H9 (cell line): ENCODE data around the gene TRMT112. TPM values are rescaled to one million over a fixed set of nuclear protein-coding genes. Genes with fewer than 3 reads are reported as not detected.

Experiments used
- DNase-seq: peaks from one replicate; pipeline ENCODE4 v3.0.0-alpha.2; 2017
- H2AFZ ChIP-seq: one replicate; pipeline ENCODE4 v1.6.1; 2013; ENCODE audit warnings: mild to moderate bottlenecking, low read length, control low read depth, moderate library complexity
- H2AK5ac ChIP-seq: 2 replicates; pipeline ENCODE4 v1.6.1; 2013; ENCODE audit warnings: low read length, control low read depth, mixed read lengths; ENCODE audit not compliant: insufficient read length
- H2BK120ac ChIP-seq: one replicate; pipeline ENCODE4 v1.6.1; 2013; ENCODE audit warnings: low read depth, mild to moderate bottlenecking, low read length, control low read depth, inconsistent platforms; ENCODE audit not compliant: poor library complexity, severe bottlenecking
- H2BK12ac ChIP-seq: 2 replicates; pipeline ENCODE4 v1.6.1; 2013; ENCODE audit warnings: low read length, control low read depth, mixed read lengths, low read depth; ENCODE audit not compliant: insufficient read length
- H2BK15ac ChIP-seq: 2 replicates; pipeline ENCODE4 v1.6.1; 2013; ENCODE audit warnings: low read depth, low read length, control low read depth
- H2BK20ac ChIP-seq: one replicate; pipeline ENCODE4 v1.6.1; 2013; ENCODE audit warnings: low read depth, mild to moderate bottlenecking, low read length, control low read depth, inconsistent platforms; ENCODE audit not compliant: poor library complexity, severe bottlenecking
- H2BK5ac ChIP-seq: 2 replicates; pipeline ENCODE4 v1.6.1; 2013; ENCODE audit warnings: low read length, control low read depth, mixed read lengths; ENCODE audit not compliant: insufficient read length
- H3K14ac ChIP-seq: 2 replicates; pipeline ENCODE4 v1.6.1; 2013; ENCODE audit warnings: low read length, control low read depth; ENCODE audit not compliant: insufficient read depth
- H3K18ac ChIP-seq: 2 replicates; pipeline ENCODE4 v1.6.1; 2013; ENCODE audit warnings: low read depth, mild to moderate bottlenecking, mixed read lengths, low read length, control low read depth; ENCODE audit not compliant: insufficient read length
- H3K23ac ChIP-seq: 2 replicates; pipeline ENCODE4 v1.6.1; 2013; ENCODE audit warnings: low read length, control low read depth, mixed read lengths, low read depth; ENCODE audit not compliant: insufficient read length
- H3K23me2 ChIP-seq: 2 replicates; pipeline ENCODE4 v1.6.1; 2013; ENCODE audit warnings: low read depth, mild to moderate bottlenecking, mixed read lengths, low read length, control low read depth; ENCODE audit not compliant: insufficient read length, poor library complexity, severe bottlenecking
- H3K27ac ChIP-seq: 2 replicates; pipeline ENCODE4 v1.5.1; 2013; ENCODE audit warnings: low read length, control low read depth, mixed read lengths, low read depth; ENCODE audit not compliant: insufficient read length
- H3K27me3 ChIP-seq: 2 replicates; pipeline ENCODE4 v1.6.1; 2013; ENCODE audit warnings: low read length, control low read depth, inconsistent platforms; ENCODE audit not compliant: insufficient read depth
- H3K4ac ChIP-seq: 2 replicates; pipeline ENCODE4 v1.6.1; 2013; ENCODE audit warnings: low read depth, mild to moderate bottlenecking, control low read depth, inconsistent platforms, low read length, moderate library complexity
- H3K4me1 ChIP-seq: 2 replicates; pipeline ENCODE4 v1.6.1; 2013; ENCODE audit warnings: low read length, control low read depth, inconsistent platforms; ENCODE audit not compliant: insufficient read depth
- H3K4me2 ChIP-seq: 2 replicates; pipeline ENCODE4 v1.6.1; 2013; ENCODE audit warnings: low read length, control low read depth, mixed read lengths; ENCODE audit not compliant: insufficient read length, insufficient read depth
- H3K56ac ChIP-seq: 2 replicates; pipeline ENCODE4 v1.6.1; 2013; ENCODE audit warnings: low read depth, mild to moderate bottlenecking, mixed read lengths, low read length, control low read depth; ENCODE audit not compliant: insufficient read length
- H3K79me1 ChIP-seq: 2 replicates; pipeline ENCODE4 v1.6.1; 2013; ENCODE audit warnings: low read depth, mild to moderate bottlenecking, moderate library complexity, low read length, control low read depth, inconsistent platforms; ENCODE audit not compliant: insufficient read depth, poor library complexity, severe bottlenecking
- H3K79me2 ChIP-seq: 2 replicates; pipeline ENCODE4 v1.6.1; 2013; ENCODE audit warnings: low read length, control low read depth, inconsistent platforms; ENCODE audit not compliant: insufficient read depth
- H3K9ac ChIP-seq: 2 replicates; pipeline ENCODE4 v1.6.1; 2013; ENCODE audit warnings: low read length, control low read depth, mixed read lengths; ENCODE audit not compliant: insufficient read length; ENCODE audit errors: extremely low read depth
- H3K9me3 ChIP-seq: one replicate; pipeline ENCODE4 v1.6.1; 2013; ENCODE audit warnings: low read depth, low read length, inconsistent platforms; ENCODE audit not compliant: control insufficient read depth
- H3T11ph ChIP-seq: one replicate; pipeline ENCODE4 v1.6.1; 2013; ENCODE audit warnings: mild to moderate bottlenecking, low read length, control low read depth, inconsistent platforms
- H4K20me1 ChIP-seq: one replicate; pipeline ENCODE4 v1.6.1; 2013; ENCODE audit not compliant: control insufficient read depth, insufficient read length, insufficient read depth
- H4K5ac ChIP-seq: 2 replicates; pipeline ENCODE4 v1.6.1; 2013; ENCODE audit warnings: low read depth, mild to moderate bottlenecking, mixed read lengths, low read length, control low read depth; ENCODE audit not compliant: insufficient read length
- H4K8ac ChIP-seq: replicated peaks from 2 replicates; pipeline ENCODE4 v1.6.1; 2013; ENCODE audit warnings: low read length, control low read depth, mixed read lengths, low read depth; ENCODE audit not compliant: insufficient read length
- H4K91ac ChIP-seq: 2 replicates; pipeline ENCODE4 v1.6.1; 2013; ENCODE audit warnings: low read depth, mild to moderate bottlenecking, moderate library complexity, mixed read lengths, low read length, control low read depth; ENCODE audit not compliant: insufficient read length
- H3K27ac Mint-ChIP-seq, 3 experiments: 2 replicates in 2 of 3; 3 replicates in 1 of 3; pipeline ENCODE4 v1.8.0; 2020 to 2021; ENCODE audit warnings: mixed read lengths in 3 of 3, mild to moderate bottlenecking in 1 of 3, moderate library complexity in 1 of 3
- H3K27me3 Mint-ChIP-seq: 2 replicates; pipeline ENCODE4 v1.8.0; 2021; ENCODE audit warnings: low read depth, mild to moderate bottlenecking, moderate library complexity, mixed read lengths
- H3K36me3 Mint-ChIP-seq, 3 experiments: 2 replicates in 2 of 3; 3 replicates in 1 of 3; pipeline ENCODE4 v1.8.0; 2020 to 2021; ENCODE audit warnings: low read depth in 3 of 3, mixed read lengths in 3 of 3; ENCODE audit not compliant: insufficient read depth in 1 of 3
- H3K4me1 Mint-ChIP-seq, 2 experiments: 2 replicates each; pipeline ENCODE4 v1.8.0; 2020; ENCODE audit warnings: mixed read lengths in 2 of 2
- H3K4me3 Mint-ChIP-seq, 2 experiments: 2 replicates in 1 of 2; 3 replicates in 1 of 2; pipeline ENCODE4 v1.8.0; 2020 to 2021; ENCODE audit warnings: mild to moderate bottlenecking in 2 of 2, mixed read lengths in 2 of 2, moderate library complexity in 1 of 2
- H3K9me3 Mint-ChIP-seq, 2 experiments: 2 replicates in 1 of 2; 3 replicates in 1 of 2; pipeline ENCODE4 v1.8.0; 2020; ENCODE audit warnings: mild to moderate bottlenecking in 2 of 2, mixed read lengths in 2 of 2, moderate library complexity in 1 of 2
- CTCF ChIP-seq: fragments of 200-600 bp; sonication (generic); conservative IDR thresholded peaks from 3 replicates; pipeline ENCODE4 v1.8.0; 2021; ENCODE audit warnings: antibody characterized with exemption, mild to moderate bottlenecking
- WGBS: extraction: QIAGEN DNeasy Blood & Tissue Kit; methylation state at CpG from one replicate; pipeline ENCODE4 v1.1.7; 2013; ENCODE audit warnings: missing lambda C conversion rate, low lambda C conversion rate, mixed read lengths; ENCODE audit not compliant: insufficient read length; ENCODE audit errors: extremely low coverage; 5-methylcytosine and 5-hydroxymethylcytosine counted together
- microRNA-seq: library from miRNA; unstranded; fragments of <30 nt; microRNA quantifications from one replicate; pipeline ENCODE4, GENCODE V29; 2020; ENCODE audit warnings: borderline microRNAs expressed
- total RNA-seq: library from RNA; stranded (reverse); gene quantifications from 2 replicates; pipeline ENCODE4 v1.2.1, GENCODE V29; 2021

Gene TRMT112
- total RNA-seq, 1 experiment from 2014 or later, result 315 TPM

DNA sequence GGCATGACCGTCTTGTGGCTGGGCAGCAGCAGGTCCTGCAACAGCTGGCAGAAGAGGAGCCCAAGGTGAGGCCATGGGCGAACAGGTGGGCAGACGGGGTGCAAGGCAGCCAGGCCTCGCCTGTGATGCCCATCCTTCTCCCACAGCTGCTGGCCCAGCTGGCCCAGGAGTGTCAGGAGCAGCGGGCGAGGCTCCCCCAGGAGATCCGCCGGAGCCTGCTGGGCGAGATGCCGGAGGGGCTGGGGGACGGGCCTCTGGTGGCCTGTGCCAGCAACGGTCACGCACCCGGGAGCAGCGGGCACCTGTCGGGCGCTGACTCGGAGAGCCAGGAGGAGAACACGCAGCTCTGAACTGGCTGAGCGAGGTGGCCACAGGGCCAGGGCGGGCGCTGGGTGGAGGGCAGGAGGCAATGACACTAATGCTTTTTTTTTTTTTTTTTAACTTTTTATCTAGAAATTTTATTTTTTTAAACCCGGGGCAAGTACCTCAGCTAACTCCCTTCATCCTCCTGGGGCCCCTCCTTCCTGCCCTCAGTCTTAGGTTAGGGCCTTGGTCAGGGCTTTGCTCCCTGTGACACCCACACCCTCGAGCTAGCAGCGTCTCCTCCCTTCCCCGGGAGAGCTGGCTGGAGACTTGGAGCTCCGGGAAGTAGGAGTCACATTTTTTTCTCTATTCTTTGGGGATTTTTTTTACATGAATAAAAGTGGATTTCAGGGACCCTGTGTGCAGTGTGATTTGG, 50.0 kb downstream of the TRMT112 start:
- Histone ChIP-seq H2BK5ac (no peak overlapping the region), H3K23ac (no peak overlapping the region), H2AK5ac (no peak overlapping the region), H3K27ac (no peak overlapping the region), H3K23me2 (peaks cover 15% of the 10 kb centered on the region), H4K91ac (no peak overlapping the region), H3K79me1 (no peaks in the 10 kb centered on the region), H3K4ac (no peak overlapping the region), H2BK15ac (no peak overlapping the region), H3K4me1 (no peaks in the 10 kb centered on the region), H3K14ac (no peak overlapping the region), H2BK120ac (no peak overlapping the region), H3K9ac (no peak overlapping the region), H3K18ac (no peak overlapping the region), H2AFZ (no peak overlapping the region), H2BK20ac (no peak overlapping the region), H3K27me3 (no peaks in the 10 kb centered on the region), H4K20me1 (no peaks in the 10 kb centered on the region), H2BK12ac (no peak overlapping the region), H3K56ac (no peak overlapping the region), H4K8ac (no peak overlapping the region), H3K79me2 (no peaks in the 10 kb centered on the region), H3K4me2 (no peak overlapping the region), H3T11ph (no peak overlapping the region), H3K9me3 (no peaks in the 10 kb centered on the region), H4K5ac (no peak overlapping the region)
- H3K36me3 Mint-ChIP-seq, result peaks cover 21 to 53% (median 39%) of the 10 kb centered on the region in 3 experiments
- peaks cover 16 to 26% of the 10 kb centered on the region in 2 experiments for H3K4me1 Mint-ChIP-seq
- peak overlapping the region in 1 of 2 experiments; percentile 64; a peak in 2 of 5 replicates for H3K4me3 Mint-ChIP-seq
- no CpG with 5 or more reads among the region's 27 CpGs for WGBS
- no peak for DNase-seq
- no peak for TF ChIP-seq CTCF
- no peaks in the 10 kb centered on the region for H3K9me3 Mint-ChIP-seq
- H3K27ac Mint-ChIP-seq, result peak overlapping the region in 2 of 3 experiments; percentile 18 to 65; a peak in 1 of 7 replicates
- no peaks in the 10 kb centered on the region; the same call in 1 of the 2 replicates for H3K27me3 Mint-ChIP-seq

Small RNA genes within 50 kb of the gene (microRNA-seq; reads per million reads assigned to microRNA genes)
- not detected for gene MIR7155

Other genes with a start within 250 kb of the TRMT112 start
- gene MACROD1, start 151.4 kb downstream of the TRMT112 start, total RNA-seq, result 18.3 and 21.2 TPM in 2 replicates
- 331 and 338 TPM in 2 replicates for gene STIP1, start 131.4 kb downstream of the TRMT112 start, total RNA-seq
- gene FERMT3, start 110.8 kb downstream of the TRMT112 start, total RNA-seq, result 6.6 and 10.6 TPM in 2 replicates
- gene TRPT1, start 91.4 kb downstream of the TRMT112 start, total RNA-seq, result 31.5 and 33.6 TPM in 2 replicates
- gene NUDT22, start 91.3 kb downstream of the TRMT112 start, total RNA-seq, result 39.6 and 45.8 TPM in 2 replicates
- gene DNAJC4, start 87.0 kb downstream of the TRMT112 start, total RNA-seq, result 21.0 and 24.2 TPM in 2 replicates
- gene VEGFB, start 83.0 kb downstream of the TRMT112 start, total RNA-seq, result 57.1 and 57.7 TPM in 2 replicates
- gene FKBP2, start 76.5 kb downstream of the TRMT112 start, total RNA-seq, result 36.5 and 41.0 TPM in 2 replicates
- gene PPP1R14B, start 70.6 kb downstream of the TRMT112 start, total RNA-seq, result 358 and 363 TPM in 2 replicates
- gene PLCB3, start 66.0 kb downstream of the TRMT112 start, total RNA-seq, result 79.3 and 80.2 TPM in 2 replicates
- 23.3 and 25.0 TPM in 2 replicates for gene BAD, start 32.9 kb downstream of the TRMT112 start, total RNA-seq
- 39.6 and 49.7 TPM in 2 replicates for gene GPR137, start 31.7 kb downstream of the TRMT112 start, total RNA-seq
- 0.28 and 0.31 TPM in 2 replicates for gene KCNK4, start 26.3 kb downstream of the TRMT112 start, total RNA-seq
- 0.92 and 1.3 TPM in 2 replicates for gene CATSPERZ, start 17.2 kb downstream of the TRMT112 start, total RNA-seq
- gene ESRRA, start 12.0 kb downstream of the TRMT112 start, total RNA-seq, result 42.3 and 44.0 TPM in 2 replicates
- gene PRDX5, start 562 bp upstream of the TRMT112 start, total RNA-seq, result 225 and 228 TPM in 2 replicates
- gene CCDC88B, start 22.6 kb upstream of the TRMT112 start, total RNA-seq, result 11.2 and 12.2 TPM in 2 replicates
- 10.8 and 11.1 TPM in 2 replicates for gene RPS6KA4, start 41.6 kb upstream of the TRMT112 start, total RNA-seq
- gene SLC22A11, start 238.4 kb upstream of the TRMT112 start, total RNA-seq, result not detected in 2 replicates